Right lung (tissue), 10 donors: ENCODE results near the gene ARR3. TPM values are rescaled to one million over a fixed set of nuclear protein-coding genes. Genes with fewer than 3 reads are reported as not detected.
"Not testable (repeated sequence)": the region's sequence is repeated elsewhere in the genome, so short reads cannot be mapped to it uniquely, and the experiment has no call there.

Source experiments
- DNase-seq, 2 donors: peaks; one replicate each; pipeline ENCODE4 v3.0.0-alpha.2; 2013
- long read RNA-seq, 8 donors: transcript quantifications; one replicate each; lab custom pipeline, GENCODE V29; 2026
- polyA plus RNA-seq, 5 donors: library from polyadenylated mRNA; unstranded; fragments of 120-200 nt; gene quantifications; one replicate each; pipeline versions ENCODE4 v1.2.1 to v1.2.3, GENCODE V29; 2013; ENCODE audit warnings: inconsistent platforms in 1 of 5, low replicate concordance in 1 of 5; ENCODE audit not compliant: insufficient read length in 5 of 5, insufficient read depth in 1 of 5

ARR3 gene
- 1 to 10 TPM in 3 of 5 donors, under 1 TPM in 2; 0.56 to 2.1 (median 1.3) TPM for polyA plus RNA-seq
- long read RNA-seq, donor 1, partial matches to known transcripts: 41 of 99 reads
- long read RNA-seq, donor 1, other reads (novel, unspliced or antisense): 58 of 99 reads
- long read RNA-seq, donor 2: 0 reads
- long read RNA-seq, donor 3, partial matches to known transcripts: 64 of 70 reads
- long read RNA-seq, donor 3, other reads (novel, unspliced or antisense): 6 of 70 reads
- long read RNA-seq, donor 4: 0 reads
- long read RNA-seq, donor 5, partial matches to known transcripts: 86 of 86 reads
- long read RNA-seq, donor 5, other reads (novel, unspliced or antisense): 0 of 86 reads
- long read RNA-seq, donor 6, partial matches to known transcripts: 70 of 70 reads
- long read RNA-seq, donor 6, other reads (novel, unspliced or antisense): 0 of 70 reads
- long read RNA-seq, donor 7, partial matches to known transcripts: 13 of 99 reads
- long read RNA-seq, donor 7, other reads (novel, unspliced or antisense): 86 of 99 reads
- long read RNA-seq, donor 8: 0 reads

- DNase-seq: no peak
These were observed at the start of gene ARR3 for GRCh38 chrX:70268034-70268433. ARR3 (plus strand) TSS chrX:70268334; CDS start chrX:70269386, 1,052 bp downstream.

GRCh38 chrX:70219938-70220764 lies 48.0 kb upstream of the ARR3 start:
- DNase-seq: no peak

GRCh38 chrX:70226048-70226447 lies 42.1 kb upstream of the ARR3 start:
- DNase-seq: no peak

DNA sequence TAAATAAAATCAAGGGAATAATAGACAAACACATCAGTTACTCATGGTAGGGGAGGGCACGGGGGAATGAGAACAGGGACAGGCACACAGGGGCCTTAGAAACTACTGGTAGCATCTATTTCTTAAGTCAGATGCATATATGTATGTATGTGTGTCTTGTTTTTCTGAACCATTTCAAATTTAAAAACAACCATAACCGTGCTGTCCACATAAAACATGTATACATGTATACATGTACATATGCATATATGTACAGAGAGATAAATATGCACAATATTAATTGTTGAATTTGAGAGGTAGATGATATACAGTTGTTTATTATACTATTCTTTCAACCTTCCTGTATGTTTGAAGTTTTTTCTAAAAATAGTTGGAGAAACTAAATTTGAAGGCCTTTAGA lies 41.4 kb upstream of the ARR3 start:
- no peak for DNase-seq

- no peak for DNase-seq
These were observed 36.5 kb upstream of the ARR3 start for GRCh38 chrX:70231666-70232065.

DNA sequence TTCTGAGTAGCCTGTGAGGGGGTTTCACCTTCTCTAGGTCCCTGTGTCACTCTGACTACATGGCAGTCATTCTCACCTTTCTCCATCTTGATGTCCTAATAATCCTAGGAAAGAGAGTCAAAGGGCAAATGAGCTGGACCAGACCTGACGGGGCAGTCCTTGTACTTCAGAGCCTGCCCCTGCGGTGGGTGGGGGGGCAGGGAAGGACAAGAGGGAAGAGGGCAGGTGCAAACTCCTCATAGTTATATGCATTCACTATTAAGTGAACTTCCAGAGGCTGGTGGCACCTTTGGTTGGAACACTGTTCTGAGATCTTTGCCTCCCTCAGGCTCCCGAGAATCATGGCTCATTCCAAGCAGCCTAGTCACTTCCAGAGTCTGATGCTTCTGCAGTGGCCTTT lies 33.8 kb upstream of the ARR3 start, which contains the start of gene AWAT1:
Gene AWAT1, plus strand, starts transcription at position 301 of the 400 bp plus-strand sequence. Its CDS starts 41 bp downstream, at position 342.
- no peak for DNase-seq

DNA sequence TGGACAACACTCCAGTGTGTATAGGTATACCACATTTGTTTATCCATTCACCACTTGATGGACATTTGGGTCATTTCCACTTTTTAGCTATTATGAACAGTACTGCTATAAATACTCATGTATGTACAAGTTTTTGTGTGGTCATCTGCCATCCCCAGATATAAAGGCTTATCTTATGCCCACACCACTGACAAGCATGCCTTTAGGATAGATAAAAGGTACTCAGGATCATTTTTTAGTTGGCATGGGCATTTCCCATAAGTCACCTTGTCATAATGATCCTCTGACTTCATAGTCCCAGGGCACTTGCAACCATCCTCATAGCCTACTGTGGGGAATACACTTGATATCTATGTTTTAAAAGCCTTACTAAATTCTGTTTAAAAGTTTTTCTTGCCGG lies 27.4 kb upstream of the ARR3 start:
- no peak for DNase-seq

DNA sequence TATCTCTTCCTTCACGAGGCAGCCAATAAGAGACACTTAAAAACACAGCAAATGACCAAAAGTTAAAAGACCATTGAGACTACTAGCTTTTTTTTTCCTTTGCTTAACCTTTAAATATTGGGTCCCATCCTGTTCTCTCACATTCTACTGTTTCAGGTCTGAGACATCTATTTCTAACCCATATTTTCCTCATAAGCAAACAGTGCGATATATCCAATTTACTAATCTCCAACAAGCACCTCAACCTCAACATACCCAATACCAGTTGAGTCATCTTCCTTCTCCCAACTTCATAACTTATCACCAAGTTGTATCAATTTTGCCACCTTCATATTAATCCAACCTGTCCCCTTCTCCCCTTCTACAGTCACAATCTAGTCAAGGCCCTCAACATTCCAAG lies 26.6 kb upstream of the ARR3 start:
- no peak for DNase-seq

DNA sequence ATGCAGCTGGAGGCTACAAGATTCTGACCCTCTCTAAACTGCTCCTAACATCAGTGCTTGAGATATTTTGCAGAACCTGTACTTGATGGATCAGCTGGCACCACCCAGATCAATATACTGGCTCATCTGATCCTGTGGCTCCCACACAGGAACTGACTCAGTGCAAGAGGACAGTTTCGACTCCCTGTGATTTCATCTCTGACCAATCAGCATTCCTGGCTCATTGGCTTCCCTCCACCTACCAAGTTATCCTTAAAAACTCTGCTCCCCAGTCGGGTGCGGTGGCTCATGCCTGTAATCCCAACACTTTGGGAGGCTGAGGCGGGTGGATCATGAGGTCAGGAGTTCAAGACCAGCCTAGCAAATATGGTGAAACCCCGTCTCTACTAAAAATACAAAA lies 24.5 kb upstream of the ARR3 start:
- DNase-seq: not testable (repeated sequence)

DNA sequence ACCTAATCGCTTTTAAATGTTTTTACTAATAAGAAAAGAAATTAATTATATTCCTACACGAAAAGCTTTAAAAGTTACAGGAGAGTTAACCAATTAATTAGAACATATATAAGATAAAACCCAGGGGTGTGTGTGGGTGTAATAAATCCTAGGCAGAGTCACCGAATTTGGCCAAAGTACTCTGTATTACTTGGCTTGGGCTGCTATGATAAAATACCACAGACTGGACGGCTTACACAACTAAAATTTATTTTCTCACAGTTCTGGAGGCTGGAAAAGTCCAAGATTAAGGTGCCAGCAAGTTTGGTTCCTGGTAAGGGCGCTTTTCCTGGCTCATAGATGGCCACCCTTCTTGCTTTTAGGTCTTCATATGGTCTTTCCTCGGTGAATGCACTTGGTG lies 23.3 kb upstream of the ARR3 start:
- DNase-seq: no peak

DNA sequence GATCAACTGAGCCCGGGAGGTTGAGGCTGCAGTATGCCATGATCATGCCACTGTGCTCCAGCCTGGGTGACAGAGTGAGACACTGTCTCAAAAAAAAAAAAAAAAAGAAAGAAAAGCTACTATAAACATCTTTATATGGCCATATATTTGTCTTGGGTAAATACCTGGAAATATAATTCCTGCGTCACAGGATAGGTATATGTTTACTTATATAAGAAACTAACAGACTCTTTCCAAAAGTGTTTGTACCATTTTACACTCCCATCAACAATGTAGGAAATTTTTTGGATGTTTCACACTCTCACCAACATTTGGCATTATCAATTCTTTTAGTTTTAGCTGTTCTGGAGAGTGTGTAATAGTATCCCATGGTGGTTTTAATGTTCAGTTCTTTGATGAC lies 20.9 kb upstream of the ARR3 start:
- no peak for DNase-seq

DNA sequence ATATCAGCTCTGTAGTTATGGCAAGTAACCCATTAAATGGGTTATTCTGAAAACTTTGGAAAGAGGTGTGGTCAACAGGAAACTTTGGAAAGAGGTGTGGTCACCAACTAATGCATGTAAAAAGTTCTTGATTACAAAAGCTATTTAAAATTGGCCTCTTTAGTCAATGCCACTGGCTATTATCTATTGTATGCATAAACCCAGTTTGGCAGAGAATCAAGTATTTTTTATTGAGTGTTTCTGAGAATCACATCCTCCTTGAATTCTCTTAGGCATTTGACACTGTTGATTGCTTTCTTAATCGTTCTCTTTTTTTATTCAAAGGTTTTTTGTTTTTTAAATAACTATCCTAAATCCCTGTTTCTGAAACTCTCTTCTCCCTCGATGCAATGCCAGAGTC lies 15.6 kb upstream of the ARR3 start:
- no peak for DNase-seq

DNA sequence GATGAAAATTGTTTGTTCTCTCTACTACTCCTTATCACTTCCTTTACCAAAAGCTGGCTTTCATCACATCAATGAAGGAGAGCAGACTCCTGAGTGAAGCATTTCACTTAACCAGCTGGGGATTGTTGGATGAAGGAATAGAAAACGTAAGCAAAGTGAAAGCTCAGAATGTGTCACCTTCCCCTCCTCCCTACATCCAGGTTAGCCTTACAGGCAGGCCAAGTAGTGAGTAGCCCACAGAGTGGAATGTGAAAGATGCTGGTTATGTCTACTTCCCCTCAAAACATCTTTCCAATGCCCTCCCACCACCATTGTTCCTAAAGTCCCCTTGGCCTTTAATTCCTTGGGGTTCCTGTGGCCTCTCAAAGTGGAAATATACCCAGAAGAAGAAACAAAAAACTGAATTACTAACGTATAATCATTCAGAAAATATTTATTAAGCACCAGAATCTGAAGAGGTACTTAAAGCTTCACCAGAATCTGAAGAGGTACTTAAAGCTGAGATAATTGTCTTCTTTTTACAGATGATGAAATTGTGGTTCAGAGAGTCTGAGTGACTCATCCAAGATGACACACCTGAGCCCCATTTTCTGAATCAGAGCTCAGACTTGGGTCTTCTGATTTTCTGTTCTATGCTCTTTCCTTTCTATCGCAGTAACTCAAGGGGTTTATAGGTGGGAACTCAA lies 14.6 kb upstream of the ARR3 start:
- no peak for DNase-seq

DNA sequence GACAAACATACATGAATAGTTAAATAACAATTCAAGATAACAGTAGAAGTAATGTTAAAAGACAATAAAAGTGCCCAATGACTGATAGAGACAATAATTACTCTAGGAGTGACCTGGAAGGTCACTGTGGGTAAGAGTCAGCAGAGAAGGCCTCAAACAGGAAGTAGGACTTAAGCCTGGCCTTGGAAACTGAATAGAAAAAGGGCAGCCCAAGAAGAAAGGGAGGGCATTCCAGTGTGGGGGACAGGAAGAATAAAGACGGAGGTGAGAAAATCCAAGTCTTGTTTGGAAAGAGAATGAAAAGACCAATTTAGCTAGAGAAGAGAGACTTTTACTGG lies 14.1 kb upstream of the ARR3 start:
- DNase-seq: no peak

DNA sequence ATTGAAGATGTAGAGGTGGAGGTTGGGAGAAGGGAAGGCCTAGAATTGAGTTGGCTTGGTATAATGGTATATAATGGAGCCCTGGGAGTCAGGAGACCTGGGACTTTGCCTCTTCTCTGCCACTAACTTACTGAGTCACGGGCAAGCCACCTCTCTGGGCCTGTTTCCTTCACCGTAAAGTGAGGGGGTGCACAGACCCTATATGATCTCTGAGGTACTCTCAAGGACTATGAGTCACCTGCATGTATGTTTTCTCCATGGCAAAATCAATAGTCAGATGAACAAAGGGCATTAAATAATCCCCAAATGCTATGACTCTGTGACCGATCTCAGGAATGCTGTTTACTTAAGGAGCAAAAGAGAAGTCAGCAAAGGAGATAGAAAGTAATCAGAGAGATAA lies 13.2 kb upstream of the ARR3 start:
- no peak for DNase-seq

GRCh38 chrX:70255452-70255851 lies 12.7 kb upstream of the ARR3 start:
- no peak for DNase-seq

DNA sequence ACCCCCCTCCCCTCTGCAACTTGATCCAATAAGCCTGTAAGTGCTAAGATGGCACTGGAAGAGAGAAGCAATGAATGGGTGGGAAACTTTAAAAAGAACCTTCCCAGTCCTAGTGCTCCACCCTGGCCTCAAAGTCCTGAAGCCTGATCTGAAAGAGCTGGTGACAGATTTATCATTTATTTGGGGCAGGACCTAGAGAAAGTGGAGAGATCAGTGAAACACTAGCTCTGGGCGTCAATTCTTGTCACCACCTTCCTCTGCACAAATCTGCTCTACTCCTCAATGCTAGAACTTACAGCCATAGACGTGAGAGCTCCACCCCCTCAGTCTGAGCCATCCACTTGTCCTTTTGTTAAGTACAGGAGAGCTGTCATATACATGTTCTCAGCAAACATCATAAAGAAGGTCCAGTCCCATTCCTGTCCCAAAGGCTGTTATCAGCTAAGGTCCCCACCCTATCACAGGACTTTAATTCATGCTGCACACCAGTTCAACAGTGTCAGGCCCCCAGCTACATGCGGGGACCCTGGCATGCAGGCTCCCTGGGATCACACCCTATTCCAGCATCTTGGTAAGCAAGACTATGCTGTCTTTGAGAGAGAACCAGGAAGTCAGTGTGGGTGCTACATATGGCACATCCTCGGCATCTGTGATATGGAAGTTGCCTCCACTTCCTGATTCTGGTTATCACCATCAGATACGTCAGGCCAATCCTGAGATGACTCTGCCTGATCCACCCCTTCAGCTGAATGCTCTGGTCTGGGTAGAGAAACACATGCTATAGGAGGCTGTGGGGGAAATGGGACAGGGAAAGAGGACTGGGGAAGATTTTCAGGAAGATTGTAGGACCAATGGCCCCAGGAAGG lies 10.5 kb upstream of the ARR3 start:
- no peak for DNase-seq

DNA sequence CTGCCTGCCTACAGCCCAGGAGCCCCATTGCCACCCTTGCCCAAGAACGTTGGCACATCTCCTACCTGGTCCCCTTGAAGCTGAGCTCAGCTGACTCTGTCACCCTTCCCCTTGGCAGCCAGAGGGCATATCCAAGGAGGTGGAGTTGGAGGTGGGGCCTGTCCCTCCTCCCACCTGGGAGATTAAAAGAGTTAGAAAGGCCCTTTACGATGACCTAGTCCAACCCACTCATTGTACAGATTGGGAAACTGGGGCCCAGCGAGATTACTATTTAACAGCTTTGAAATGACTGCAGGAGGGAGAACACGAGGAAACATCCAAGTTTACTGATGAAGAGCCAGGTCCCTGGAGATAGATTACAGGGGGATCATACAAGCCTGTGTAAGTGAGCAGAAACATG lies 8.0 kb upstream of the ARR3 start, which contains the start of gene P2RY4:
Gene P2RY4, minus strand, starts transcription at position 101 of the 400 bp plus-strand sequence. CDS start 580 bp downstream, outside the sequence.
- DNase-seq: no peak

- peak; percentile 2 to 4 for DNase-seq
These were observed 5.1 kb upstream of the ARR3 start for GRCh38 chrX:70262952-70263567.

DNA sequence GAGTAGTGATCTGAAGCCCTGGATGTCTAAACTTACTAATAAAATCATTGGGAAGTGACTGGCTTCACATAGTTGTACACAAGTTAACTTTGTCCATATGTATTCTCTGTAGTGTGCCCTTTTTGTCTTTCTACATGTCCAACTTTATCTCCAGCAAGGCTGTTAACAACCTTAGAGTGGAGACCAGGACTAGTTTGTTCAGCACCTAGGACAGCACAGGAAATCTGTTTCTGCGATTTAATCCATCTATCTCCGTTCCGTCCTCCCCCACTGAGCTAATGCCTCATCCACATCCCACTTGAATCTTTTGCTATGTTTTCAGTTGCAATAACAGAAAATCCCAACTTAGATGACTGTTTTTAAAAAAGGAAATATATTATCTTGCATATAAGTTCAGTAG lies 3.4 kb upstream of the ARR3 start:
- no peak for DNase-seq
